ENCODE data around the gene HYCC2. TPM values are rescaled to one million over a fixed set of nuclear protein-coding genes. Genes with fewer than 3 reads are reported as not detected.
"Not testable (repeated sequence)": the region's sequence is repeated elsewhere in the genome, so short reads cannot be mapped to it uniquely, and the experiment has no call there.

Gene HYCC2
- total RNA-seq, 1 experiment from 2014 or later, result 13.3 TPM

GRCh38 chr2:201042451-201042850 lies 29.0 kb downstream of the HYCC2 start:
- H3K23ac ChIP-seq (ENCODE audit: insufficient read length, low read depth, low read length); H3K23me2 ChIP-seq (ENCODE audit: insufficient read length, low read depth, low read length, poor library complexity, severe bottlenecking); H2BK15ac ChIP-seq (ENCODE audit: low read depth, low read length); H2AK5ac ChIP-seq (ENCODE audit: insufficient read length, low read length); H2BK120ac ChIP-seq (ENCODE audit: low read depth, low read length, poor library complexity, severe bottlenecking); H3K56ac ChIP-seq (ENCODE audit: insufficient read length, low read depth, low read length); H3K27ac ChIP-seq (ENCODE audit: insufficient read length, low read depth, low read length); H3K4me3 Mint-ChIP-seq; H3T11ph ChIP-seq (ENCODE audit: low read length); H3K27ac Mint-ChIP-seq; H4K20me1 ChIP-seq (ENCODE audit: control insufficient read depth, insufficient read depth, insufficient read length); H3K14ac ChIP-seq (ENCODE audit: insufficient read depth, low read length); H3K4ac ChIP-seq (ENCODE audit: low read depth, low read length); H2BK20ac ChIP-seq (ENCODE audit: low read depth, low read length, poor library complexity, severe bottlenecking); H3K27me3 ChIP-seq (ENCODE audit: insufficient read depth, low read length); DNase-seq; H2AFZ ChIP-seq (ENCODE audit: low read length); H4K8ac ChIP-seq (replicated peaks; ENCODE audit: insufficient read length, low read depth, low read length); H3K4me1 Mint-ChIP-seq; H3K4me2 ChIP-seq (ENCODE audit: insufficient read depth, insufficient read length, low read length); H2BK12ac ChIP-seq (ENCODE audit: insufficient read length, low read depth, low read length); H3K9me3 ChIP-seq (ENCODE audit: control insufficient read depth, low read depth, low read length); H3K79me1 ChIP-seq (ENCODE audit: insufficient read depth, low read depth, low read length, poor library complexity, severe bottlenecking); H3K18ac ChIP-seq (ENCODE audit: insufficient read length, low read depth, low read length); H3K4me1 ChIP-seq (ENCODE audit: insufficient read depth, low read length); H3K79me2 ChIP-seq (ENCODE audit: insufficient read depth, low read length); H4K5ac ChIP-seq (ENCODE audit: insufficient read length, low read depth, low read length); H3K27me3 Mint-ChIP-seq (ENCODE audit: low read depth); H3K9ac ChIP-seq (ENCODE audit: extremely low read depth, insufficient read length, low read length); H2BK5ac ChIP-seq (ENCODE audit: insufficient read length, low read length); H4K91ac ChIP-seq (ENCODE audit: insufficient read length, low read depth, low read length): not testable (repeated sequence)
- peaks cover 10 to 14% of the 10 kb centered on the region in 2 experiments for H3K9me3 Mint-ChIP-seq
- WGBS (ENCODE audit: extremely low coverage, insufficient read length, low lambda C conversion rate), result no CpG with 5 or more reads among the region's 36 CpGs
- H3K36me3 Mint-ChIP-seq (ENCODE audit: insufficient read depth in 1 of 3, low read depth in 3 of 3), result peaks cover 12 to 28% (median 16%) of the 10 kb centered on the region in 3 experiments; a peak in 6 of 7 replicates
